ENCODE measurements around the gene HPCAL4.

GRCh38 chr1:39698568-39698967 lies 7.3 kb upstream of the HPCAL4 start:
- TF ChIP-seq CTCF (conservative IDR thresholded peaks at IDR 0.05; ENCODE audit: low read depth in 2 of 2) (no peak), EZH2 (IDR thresholded peaks at IDR 0.05; ENCODE audit: low read depth, unreplicated experiment) (no peak), EZH2phosphoT487 (IDR thresholded peaks at IDR 0.05; ENCODE audit: unreplicated experiment) (no peak), POLR2AphosphoS5 (IDR thresholded peaks at IDR 0.05; ENCODE audit: low read depth) (no peak), ETS1 (IDR thresholded peaks at IDR 0.05) (no peak), ZNF462 (CRISPR knock-in tag; IDR thresholded peaks at IDR 0.05) (no peak), REST (IDR thresholded peaks at IDR 0.05; ENCODE audit: unreplicated experiment) (no peak), CREB1 (CRISPR knock-in tag; IDR thresholded peaks at IDR 0.05; ENCODE audit: low read depth) (no peak), NANOG (IDR thresholded peaks at IDR 0.05; ENCODE audit: borderline replicate concordance) (no peak), JUNB (IDR thresholded peaks at IDR 0.05; ENCODE audit: unreplicated experiment) (no peak), STAT1 (IDR thresholded peaks at IDR 0.05; ENCODE audit: unreplicated experiment) (no peak), ZNF331 (CRISPR knock-in tag; IDR thresholded peaks at IDR 0.05; ENCODE audit: low read depth) (no peak), ZNF114 (CRISPR knock-in tag; IDR thresholded peaks at IDR 0.05) (no peak)

Measured in GM23338 (cell line).